Right cardiac atrium (tissue), 5 donors: ENCODE data around the gene PIGR. TPM values are rescaled to one million over a fixed set of nuclear protein-coding genes. Genes with fewer than 3 reads are reported as not detected.

Experiments
- ATAC-seq, 2 donors: fragments of 200-7000 bp; cut with Tn5 transposase; one replicate each; pipeline versions ENCODE4 v1.8.0 to v1.9.1; 2020; ENCODE audit warnings: moderate library complexity in 2 of 2, mild to moderate bottlenecking in 1 of 2
- DNase-seq, 3 donors: peaks; one replicate each; pipeline ENCODE4 v3.0.0-alpha.2; 2020
- H3K27ac ChIP-seq: one replicate; pipeline ENCODE4 v1.5.1; 2013; ENCODE audit warnings: mild to moderate bottlenecking, low read length, control low read depth, moderate library complexity
- H3K27me3 ChIP-seq: one replicate; pipeline ENCODE4 v1.6.1; 2013; ENCODE audit not compliant: control insufficient read depth, insufficient read depth
- H3K4me1 ChIP-seq: one replicate; pipeline ENCODE4 v1.6.1; 2013; ENCODE audit warnings: low read length; ENCODE audit not compliant: control insufficient read depth, insufficient read depth
- H3K4me3 ChIP-seq: one replicate; pipeline ENCODE4 v1.5.1; 2013; ENCODE audit warnings: low read length, control low read depth
- H3K9me3 ChIP-seq: one replicate; pipeline ENCODE4 v1.6.1; 2013; ENCODE audit warnings: low read length; ENCODE audit not compliant: control insufficient read depth
- WGBS: extraction: QIAGEN DNeasy Blood & Tissue Kit; methylation state at CpG from one replicate; pipeline ENCODE4 v1.1.7; 2013; 5-methylcytosine and 5-hydroxymethylcytosine counted together
- intact Hi-C, 4 donors: fragments of 100-400 bp; cut with DNase I; formaldehyde crosslinking; loops; one replicate each; pipeline versions ENCODE4 v1.11.0 to v1.14.0; 2022 to 2023
- polyA plus RNA-seq: library from polyadenylated mRNA; stranded (reverse); fragments of 200-250 nt; gene quantifications from one replicate; pipeline ENCODE4 v1.2.3, GENCODE V29; 2013
- total RNA-seq, 4 donors: library from RNA; stranded (reverse); fragmentation: NEBNext Ultra II Directional; extraction: Animal tissue kit (Norgen Biotek cat#: 25700); gene quantifications; one replicate each; pipeline ENCODE4 v1.2.1, GENCODE V29; 2021
- donor health status: healthy with polysubstance abuse.
- donor health status: DM: no; HTN: yes; CAD: no.
- donor health status: DM: no; HTN: no; CAD: no.
- donor health status: DM: no; HTN: yes; CAD: no; lungs with severe emphysema.
- donor health status: DM: yes; HTN: yes; CAD: no.

Gene PIGR
- total and polyA plus RNA-seq, 5 donors, result 0.09 to 0.59 (median 0.20) TPM; not detected in 1

DNA sequence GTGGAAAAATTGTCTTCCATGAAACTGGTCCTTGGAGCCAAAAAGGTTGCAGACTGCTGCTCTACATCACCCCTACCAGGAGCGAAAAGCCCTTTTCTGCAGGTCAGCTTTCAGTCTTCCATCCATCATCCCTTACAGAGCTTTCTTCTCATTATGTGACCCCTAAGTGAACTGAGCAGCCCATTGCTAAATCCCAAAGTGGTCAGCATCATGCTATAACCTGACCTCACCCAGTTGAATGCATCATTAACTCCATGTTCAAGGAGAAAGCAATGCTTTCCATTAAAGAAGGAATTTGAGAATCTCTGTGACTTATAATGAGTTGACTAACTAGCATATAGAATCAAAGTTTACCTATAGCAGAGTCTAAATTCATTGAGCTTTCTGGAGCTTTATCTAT is 59.4 kb downstream of the PIGR start:
- H3K9me3 ChIP-seq, result no peaks in the 10 kb centered on the region
- no peaks in the 10 kb centered on the region for H3K27me3 ChIP-seq
- DNase-seq (no peak), ATAC-seq (no peak)
- H3K27ac ChIP-seq, result no peak overlapping the region
- intact Hi-C loops, result no loop called here
- peaks cover 2% of the 10 kb centered on the region for H3K4me1 ChIP-seq
- 95% methylated on average over 1 of the region's 1 CpG for WGBS
- H3K4me3 ChIP-seq, result no peak overlapping the region

- no peak overlapping the region for H3K4me3 ChIP-seq
- peaks cover 1% of the 10 kb centered on the region for H3K4me1 ChIP-seq
- no peak overlapping the region for H3K27ac ChIP-seq
- H3K27me3 ChIP-seq, result no peaks in the 10 kb centered on the region
- WGBS, result 75% methylated on average over 3 of the region's 3 CpGs
- DNase-seq (no peak), ATAC-seq (no peak)
- H3K9me3 ChIP-seq, result no peaks in the 10 kb centered on the region
- intact Hi-C loops, result no loop called here
Observed at GRCh38 chr1:206885341-206886060, 60.8 kb downstream of the PIGR start.

DNA sequence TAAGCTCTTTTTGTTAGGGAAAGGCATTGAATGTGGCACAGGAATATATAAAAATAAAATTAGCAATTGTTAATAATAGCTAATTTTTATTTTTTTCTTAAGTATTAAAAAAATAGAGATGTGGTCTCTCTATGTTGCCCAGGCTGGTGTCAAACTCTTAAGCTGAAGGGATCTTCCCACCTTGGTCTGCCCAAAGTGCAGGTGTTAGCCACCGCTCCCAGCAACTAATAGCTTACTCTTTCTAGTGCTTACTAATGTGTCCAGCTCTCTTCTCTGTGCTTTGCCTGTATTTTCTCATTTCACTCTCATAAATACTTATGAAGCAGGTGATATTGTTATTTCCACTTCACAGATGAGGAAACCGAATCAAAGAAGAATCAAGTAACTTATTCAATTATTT is 62.4 kb downstream of the PIGR start:
- intact Hi-C loops, result no loop called here
- 93% methylated on average over 2 of the region's 2 CpGs for WGBS
- Histone ChIP-seq H3K9me3 (no peaks in the 10 kb centered on the region), H3K27me3 (no peaks in the 10 kb centered on the region), H3K27ac (no peak overlapping the region), H3K4me3 (no peak overlapping the region), H3K4me1 (no peaks in the 10 kb centered on the region)
- DNase-seq (no peak), ATAC-seq (no peak)

- no peak for ATAC-seq
- no peaks in the 10 kb centered on the region for H3K9me3 ChIP-seq
- H3K27ac ChIP-seq, result no peak overlapping the region
- H3K27me3 ChIP-seq, result no peaks in the 10 kb centered on the region
- WGBS, result 94% methylated on average over 1 of the region's 1 CpG
- DNase-seq, result no peak
- intact Hi-C loops, result no loop called here
- H3K4me3 ChIP-seq, result no peak overlapping the region
- no peaks in the 10 kb centered on the region for H3K4me1 ChIP-seq
Observed at GRCh38 chr1:206883160-206883559, 63.1 kb downstream of the PIGR start.

DNA sequence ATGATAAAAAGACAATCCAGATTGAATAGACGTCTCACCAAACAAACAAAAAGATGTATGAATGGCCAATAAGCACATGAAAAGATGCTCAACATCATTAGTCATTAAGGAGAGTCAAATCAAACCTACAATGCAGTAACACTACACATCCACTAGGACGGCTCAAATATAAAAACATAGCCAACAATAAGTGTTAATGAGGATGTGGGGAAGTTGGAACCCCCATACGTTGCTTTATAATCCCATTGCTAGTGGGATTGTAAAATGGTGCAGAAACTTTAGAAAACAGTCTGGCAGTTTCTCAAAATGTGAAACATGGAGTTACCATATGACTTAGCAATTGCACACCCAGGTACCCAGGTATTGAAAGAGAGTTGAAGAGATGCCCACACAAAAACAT is 63.7 kb downstream of the PIGR start:
- no peak for ATAC-seq

DNA sequence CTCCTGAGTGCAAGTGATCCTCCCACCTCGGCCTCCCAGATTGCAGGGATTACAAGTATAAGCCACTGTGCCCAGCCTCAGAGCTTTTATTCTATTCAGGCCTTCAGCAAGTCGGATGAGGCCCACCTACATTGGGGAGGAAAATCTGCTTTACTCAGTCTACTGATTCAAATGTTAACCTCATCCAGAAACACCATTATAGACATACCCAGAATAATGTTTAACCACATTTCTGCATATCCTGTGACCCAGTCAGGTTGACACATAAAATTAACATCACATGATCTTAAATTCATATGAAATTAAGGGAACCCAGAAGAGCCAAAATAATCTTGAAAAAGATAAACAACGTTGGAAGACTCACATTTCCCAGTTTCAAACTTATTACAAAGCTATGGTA is 66.0 kb downstream of the PIGR start:
- 76% methylated on average over 3 of the region's 3 CpGs for WGBS
- Histone ChIP-seq H3K27ac (no peak overlapping the region), H3K27me3 (no peaks in the 10 kb centered on the region), H3K4me3 (no peak overlapping the region), H3K4me1 (no peaks in the 10 kb centered on the region), H3K9me3 (no peaks in the 10 kb centered on the region)
- ATAC-seq (no peak), DNase-seq (no peak)
- intact Hi-C loops, result no loop called here

More for the DNA sequence above, 63.7 kb downstream of the PIGR start:
- Histone ChIP-seq H3K4me1 (no peaks in the 10 kb centered on the region), H3K27ac (no peak overlapping the region), H3K9me3 (no peaks in the 10 kb centered on the region), H3K27me3 (no peaks in the 10 kb centered on the region), H3K4me3 (no peak overlapping the region)
- no peak for DNase-seq
- 71% methylated on average over 3 of the region's 3 CpGs for WGBS
- intact Hi-C loops, result no loop called here

Other genes with a start within 250 kb of the PIGR start
- not detected for gene IL19, start 175.7 kb downstream of the PIGR start, total RNA-seq
- not detected for gene IL19, start 175.7 kb downstream of the PIGR start, polyA plus RNA-seq
- gene IL10, start 174.0 kb downstream of the PIGR start, total RNA-seq, result 1 to 10 TPM in 3 of 4 donors, under 1 TPM in 1; 0.59 to 5.9 (median 1.3) TPM
- 0.75 TPM for gene IL10, start 174.0 kb downstream of the PIGR start, polyA plus RNA-seq
- not detected for gene IL20, start 80.8 kb downstream of the PIGR start, total RNA-seq
- not detected for gene IL20, start 80.8 kb downstream of the PIGR start, polyA plus RNA-seq
- not detected for gene IL24, start 49.0 kb downstream of the PIGR start, total RNA-seq
- not detected for gene IL24, start 49.0 kb downstream of the PIGR start, polyA plus RNA-seq
- gene FCMR, start 24.5 kb downstream of the PIGR start, total RNA-seq, result 1 to 10 TPM; 1.7 to 2.7 (median 2.1) TPM
- 0.81 TPM for gene FCMR, start 24.5 kb downstream of the PIGR start, polyA plus RNA-seq
- not detected for gene FCAMR, start 24.0 kb upstream of the PIGR start, total RNA-seq
- not detected for gene FCAMR, start 24.0 kb upstream of the PIGR start, polyA plus RNA-seq
- under 1 TPM in 3 of 4 donors, not detected in 1; 0.06 to 0.14 (median 0.08) TPM for gene C1orf116, start 86.3 kb upstream of the PIGR start, total RNA-seq
- gene C1orf116, start 86.3 kb upstream of the PIGR start, polyA plus RNA-seq, result 0.05 TPM
- gene YOD1, start 104.7 kb upstream of the PIGR start, total RNA-seq, result 1 to 10 TPM; 4.6 to 5.0 (median 4.8) TPM
- 1.6 TPM for gene YOD1, start 104.7 kb upstream of the PIGR start, polyA plus RNA-seq
- gene PFKFB2, start 106.8 kb upstream of the PIGR start, total RNA-seq, result 10 to 100 TPM; 16.4 to 29.7 (median 21.7) TPM
- gene PFKFB2, start 106.8 kb upstream of the PIGR start, polyA plus RNA-seq, result 9.4 TPM
- under 1 TPM in 1 of 4 donors, not detected in 3; 0.43 TPM for gene C4BPB, start 142.4 kb upstream of the PIGR start, total RNA-seq
- 0.05 TPM for gene C4BPB, start 142.4 kb upstream of the PIGR start, polyA plus RNA-seq
- under 1 TPM in 1 of 4 donors, not detected in 3; 0.14 TPM for gene C4BPA, start 157.8 kb upstream of the PIGR start, total RNA-seq
- gene C4BPA, start 157.8 kb upstream of the PIGR start, polyA plus RNA-seq, result not detected